Upper lobe of right lung (tissue), 1 donor: ENCODE data around the gene SYK. TPM values are rescaled to one million over a fixed set of nuclear protein-coding genes. Genes with fewer than 3 reads are reported as not detected.

Experiments
- ATAC-seq: fragments of 200-7000 bp; cut with Tn5 transposase; one replicate; pipeline ENCODE4 v1.9.1; 2020; ENCODE audit warnings: mild to moderate bottlenecking, moderate library complexity
- DNase-seq: peaks from one replicate; pipeline ENCODE4 v3.0.0-alpha.2; 2020
- H3K27ac ChIP-seq: fragments of 200-600 bp; one replicate; pipeline ENCODE4 v1.8.0; 2022
- H3K27me3 ChIP-seq: fragments of 200-600 bp; one replicate; pipeline ENCODE4 v1.8.0; 2022; ENCODE audit warnings: mild to moderate bottlenecking
- H3K36me3 ChIP-seq: fragments of 200-600 bp; one replicate; pipeline ENCODE4 v1.8.0; 2022
- H3K4me1 ChIP-seq: fragments of 200-600 bp; one replicate; pipeline ENCODE4 v1.8.0; 2022
- H3K4me3 ChIP-seq: fragments of 200-600 bp; one replicate; pipeline ENCODE4 v1.8.0; 2022; ENCODE audit warnings: mild to moderate bottlenecking
- H3K9me3 ChIP-seq: fragments of 200-600 bp; one replicate; pipeline ENCODE4 v1.8.0; 2022
- intact Hi-C: fragments of 100-400 bp; cut with DNase I; formaldehyde crosslinking; loops from one replicate; pipeline ENCODE4 v1.11.0; 2022
- total RNA-seq: library from RNA; stranded (reverse); fragmentation: NEBNext Ultra II Directional; extraction: Animal tissue kit (Norgen Biotek cat#: 25700); gene quantifications from one replicate; pipeline ENCODE4 v1.2.1, GENCODE V29; 2021
- TF ChIP-seq, protein P1 (sequence below): fragments of 200-600 bp; IDR thresholded peaks from one replicate; pipeline ENCODE4 v1.8.0; 2022; ENCODE audit warnings: antibody characterized with exemption
- donor health status: DM: no; HTN: yes; CAD: no; lungs with severe emphysema.

The SYK gene
- total RNA-seq, 1 donor from 2014 or later: 63.8 TPM

GRCh38 chr9:90813523-90813922, 11.9 kb downstream of the SYK start:
- TF ChIP-seq, protein P1, sequence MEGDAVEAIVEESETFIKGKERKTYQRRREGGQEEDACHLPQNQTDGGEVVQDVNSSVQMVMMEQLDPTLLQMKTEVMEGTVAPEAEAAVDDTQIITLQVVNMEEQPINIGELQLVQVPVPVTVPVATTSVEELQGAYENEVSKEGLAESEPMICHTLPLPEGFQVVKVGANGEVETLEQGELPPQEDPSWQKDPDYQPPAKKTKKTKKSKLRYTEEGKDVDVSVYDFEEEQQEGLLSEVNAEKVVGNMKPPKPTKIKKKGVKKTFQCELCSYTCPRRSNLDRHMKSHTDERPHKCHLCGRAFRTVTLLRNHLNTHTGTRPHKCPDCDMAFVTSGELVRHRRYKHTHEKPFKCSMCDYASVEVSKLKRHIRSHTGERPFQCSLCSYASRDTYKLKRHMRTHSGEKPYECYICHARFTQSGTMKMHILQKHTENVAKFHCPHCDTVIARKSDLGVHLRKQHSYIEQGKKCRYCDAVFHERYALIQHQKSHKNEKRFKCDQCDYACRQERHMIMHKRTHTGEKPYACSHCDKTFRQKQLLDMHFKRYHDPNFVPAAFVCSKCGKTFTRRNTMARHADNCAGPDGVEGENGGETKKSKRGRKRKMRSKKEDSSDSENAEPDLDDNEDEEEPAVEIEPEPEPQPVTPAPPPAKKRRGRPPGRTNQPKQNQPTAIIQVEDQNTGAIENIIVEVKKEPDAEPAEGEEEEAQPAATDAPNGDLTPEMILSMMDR: no peak
- intact Hi-C loops: no loop called here
- H3K4me3 ChIP-seq: no peak overlapping the region
- no peaks in the 10 kb centered on the region for H3K36me3 ChIP-seq
- no peaks in the 10 kb centered on the region for H3K9me3 ChIP-seq
- H3K4me1 ChIP-seq: peaks cover 14% of the 10 kb centered on the region
- no peak for DNase-seq
- no peak for ATAC-seq
- H3K27me3 ChIP-seq: no peaks in the 10 kb centered on the region
- H3K27ac ChIP-seq: no peak overlapping the region

- DNase-seq: no peak
- no peak for ATAC-seq
- Histone ChIP-seq H3K27me3 (no peaks in the 10 kb centered on the region), H3K4me1 (peaks cover 14% of the 10 kb centered on the region), H3K36me3 (no peaks in the 10 kb centered on the region), H3K27ac (no peak overlapping the region), H3K4me3 (no peak overlapping the region), H3K9me3 (no peaks in the 10 kb centered on the region)
- intact Hi-C loops: no loop called here
- TF ChIP-seq, protein P1: no peak
These were observed 12.7 kb downstream of the SYK start for GRCh38 chr9:90814355-90814754.

- H3K4me3 ChIP-seq: no peak overlapping the region
- H3K36me3 ChIP-seq: no peaks in the 10 kb centered on the region
- DNase-seq: no peak
- TF ChIP-seq, protein P1: no peak
- ATAC-seq: peak; percentile 80
- intact Hi-C loops: no loop called here
- H3K27me3 ChIP-seq: no peaks in the 10 kb centered on the region
- no peaks in the 10 kb centered on the region for H3K9me3 ChIP-seq
- H3K4me1 ChIP-seq: peaks cover 14% of the 10 kb centered on the region
- no peak overlapping the region for H3K27ac ChIP-seq
These were observed 13.7 kb downstream of the SYK start for GRCh38 chr9:90815183-90815943.

GRCh38 chr9:90815944-90816357, 14.3 kb downstream of the SYK start:
- no peak overlapping the region for H3K4me3 ChIP-seq
- ATAC-seq: no peak
- intact Hi-C loops: no loop called here
- TF ChIP-seq, protein P1: no peak
- no peak for DNase-seq
- H3K36me3 ChIP-seq: no peaks in the 10 kb centered on the region
- H3K4me1 ChIP-seq: peaks cover 14% of the 10 kb centered on the region
- H3K27ac ChIP-seq: no peak overlapping the region
- no peaks in the 10 kb centered on the region for H3K27me3 ChIP-seq
- no peaks in the 10 kb centered on the region for H3K9me3 ChIP-seq

- peaks cover 14% of the 10 kb centered on the region for H3K4me1 ChIP-seq
- ATAC-seq: no peak
- no peaks in the 10 kb centered on the region for H3K27me3 ChIP-seq
- TF ChIP-seq, protein P1: no peak
- no peak for DNase-seq
- no peaks in the 10 kb centered on the region for H3K9me3 ChIP-seq
- intact Hi-C loops: no loop called here
- no peak overlapping the region for H3K4me3 ChIP-seq
- H3K27ac ChIP-seq: no peak overlapping the region
- no peaks in the 10 kb centered on the region for H3K36me3 ChIP-seq
These were observed 15.1 kb downstream of the SYK start for GRCh38 chr9:90816690-90817089.
